ENCODE measurements around the gene UPB1. TPM values are rescaled to one million over a fixed set of nuclear protein-coding genes. Genes with fewer than 3 reads are reported as not detected.

Gene UPB1
- total and polyA plus RNA-seq, 7 donors, result 0.07 to 0.82 (median 0.18) TPM

GRCh38 chr22:24459911-24460310 lies 35.2 kb upstream of the UPB1 start:
- Histone ChIP-seq H3K36me3 (ENCODE audit: insufficient read depth in 1 of 2, low read depth in 1 of 2) (no peaks in the 10 kb centered on the region), H3K4me1 (no peaks in the 10 kb centered on the region), H3K27me3 (ENCODE audit: insufficient read depth in 3 of 3, low read length in 2 of 3) (no peaks in the 10 kb centered on the region), H3K4me3 (no peak overlapping the region), H3K27ac (no peak overlapping the region), H3K9me3 (no peaks in the 10 kb centered on the region)
- TF ChIP-seq CTCF (IDR thresholded peaks at IDR 0.05), result no peak
- 77 to 85% (median 77%) methylated on average over 1 of the region's 1 CpG for WGBS, 3 donors
- no peak for ATAC-seq
- no peak for DNase-seq
- intact Hi-C loops (cut with DNase I), result no loop called here

GRCh38 chr22:24460418-24461089 lies 34.6 kb upstream of the UPB1 start:
- H3K27ac ChIP-seq, result no peak overlapping the region
- 73 to 78% (median 76%) methylated on average over 10 of the region's 10 CpGs for WGBS, 3 donors

GRCh38 chr22:24463071-24463760 lies 31.9 kb upstream of the UPB1 start:
- peak; percentile 93 to 99 (median 98) for ATAC-seq
- Histone ChIP-seq H3K27me3 (ENCODE audit: insufficient read depth in 3 of 3, low read length in 2 of 3) (no peaks in the 10 kb centered on the region), H3K4me1 (peaks cover 19% of the 10 kb centered on the region), H3K27ac (peak overlapping the region; percentile 74), H3K4me3 (no peak overlapping the region), H3K9me3 (no peaks in the 10 kb centered on the region), H3K36me3 (ENCODE audit: insufficient read depth in 1 of 2, low read depth in 1 of 2) (no peaks in the 10 kb centered on the region)
- intact Hi-C loops (cut with DNase I), result no loop called here
- peak in 1 of 2 donors; percentile 74 for DNase-seq
- no peak for TF ChIP-seq CTCF (IDR thresholded peaks at IDR 0.05)
- 29 to 54% (median 37%) methylated on average over 6 of the region's 6 CpGs for WGBS, 3 donors

More at GRCh38 chr22:24460418-24461089, 34.6 kb upstream of the UPB1 start:
- Histone ChIP-seq H3K9me3 (no peaks in the 10 kb centered on the region), H3K27me3 (ENCODE audit: insufficient read depth in 3 of 3, low read length in 2 of 3) (no peaks in the 10 kb centered on the region), H3K4me3 (no peak overlapping the region), H3K36me3 (ENCODE audit: insufficient read depth in 1 of 2, low read depth in 1 of 2) (no peaks in the 10 kb centered on the region), H3K4me1 (peaks cover 2% of the 10 kb centered on the region)
- intact Hi-C loops (cut with DNase I), result no loop called here
- ATAC-seq (no peak), DNase-seq (no peak)
- no peak for TF ChIP-seq CTCF (IDR thresholded peaks at IDR 0.05)

GRCh38 chr22:24465566-24465965 lies 29.6 kb upstream of the UPB1 start:
- 82 to 88% (median 84%) methylated on average over 5 of the region's 5 CpGs for WGBS, 3 donors
- ATAC-seq (no peak), DNase-seq (no peak)
- Histone ChIP-seq H3K9me3 (no peaks in the 10 kb centered on the region), H3K36me3 (ENCODE audit: insufficient read depth in 1 of 2, low read depth in 1 of 2) (no peaks in the 10 kb centered on the region), H3K4me1 (peaks cover 19% of the 10 kb centered on the region), H3K27ac (peak overlapping the region; percentile 4), H3K27me3 (ENCODE audit: insufficient read depth in 3 of 3, low read length in 2 of 3) (no peaks in the 10 kb centered on the region), H3K4me3 (no peak overlapping the region)
- intact Hi-C loops (cut with DNase I), result no loop called here
- TF ChIP-seq CTCF (IDR thresholded peaks at IDR 0.05), result no peak
